Loucy (cell line): Measurements from ENCODE around the gene BBX.

Experiments used
- CTCF ChIP-seq: fragments of 200-600 bp; sonication (generic); conservative IDR thresholded peaks from 2 replicates; pipeline ENCODE4 v1.5.1; 2014; ENCODE audit warnings: mild to moderate bottlenecking, antibody characterized with exemption, low read length
- EZH2phosphoT487 ChIP-seq: fragments of 200-600 bp; IDR thresholded peaks from 2 replicates; pipeline ENCODE4 v1.6.1; 2018; ENCODE audit warnings: antibody characterized with exemption, mild to moderate bottlenecking, moderate library complexity, borderline replicate concordance

DNA sequence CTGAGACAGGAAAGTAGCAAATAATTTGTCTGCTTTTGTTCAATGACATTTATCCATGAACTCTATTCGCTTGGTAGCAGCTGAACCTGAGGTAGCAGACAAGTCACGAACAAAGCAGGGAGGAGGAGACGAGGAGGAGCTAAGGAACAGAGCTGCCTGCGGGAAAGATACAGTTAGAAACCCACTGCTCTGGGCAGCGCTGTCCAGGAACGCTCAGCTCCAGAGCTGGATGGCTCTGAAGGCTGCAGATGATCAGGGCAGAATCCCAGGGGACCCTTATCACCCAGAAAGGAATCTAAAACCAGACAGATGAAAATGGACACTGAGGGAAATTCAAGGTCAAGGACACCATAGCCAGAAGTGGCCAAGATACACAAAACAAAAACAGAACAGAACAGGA, 310.3 kb downstream of the BBX start:
- TF ChIP-seq CTCF, result no peak
- TF ChIP-seq EZH2phosphoT487, result no peak
